Measurements from ENCODE around the gene CHTOP. TPM values are rescaled to one million over a fixed set of nuclear protein-coding genes. Genes with fewer than 3 reads are reported as not detected.
"Not testable (repeated sequence)": the region's sequence is repeated elsewhere in the genome, so short reads cannot be mapped to it uniquely, and the experiment has no call there.

Gene CHTOP
- total RNA-seq, 2 donors from 2014 or later: 54.0 to 61.5 TPM

DNA sequence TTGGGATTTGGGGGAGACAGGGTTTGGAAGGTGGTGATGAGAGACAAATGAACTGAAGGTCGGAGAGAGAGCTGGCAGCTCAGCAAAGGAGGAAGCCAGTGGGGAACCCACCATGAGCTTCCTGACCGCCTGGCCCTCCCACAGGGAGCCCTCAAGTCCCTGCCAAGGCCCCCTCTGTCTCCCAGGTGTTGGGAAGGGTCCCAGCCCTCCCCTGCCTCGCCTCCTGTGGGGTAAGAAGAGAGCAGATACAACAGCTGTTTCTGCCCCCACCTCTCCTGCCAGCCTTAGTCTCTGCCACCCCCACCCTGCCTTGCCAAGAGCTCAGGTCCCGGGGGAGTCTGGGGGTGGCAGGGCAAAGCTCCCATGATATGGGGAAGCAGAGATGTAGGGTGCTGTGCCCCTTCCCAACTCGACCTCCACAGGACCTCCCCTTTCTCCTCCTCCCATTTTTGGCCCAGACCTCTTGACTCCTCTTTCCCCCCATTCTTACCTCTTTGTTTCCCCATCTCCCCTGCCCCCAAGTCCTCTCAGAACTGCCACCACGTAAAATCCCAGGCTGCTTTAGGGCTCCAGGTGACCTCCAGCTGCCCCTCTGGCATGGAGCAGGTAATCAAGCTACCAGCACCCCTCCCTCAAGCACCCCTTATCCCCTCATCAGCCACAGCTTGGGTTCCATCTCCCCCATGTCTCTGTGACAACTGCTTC, 5.1 kb upstream of the CHTOP start:
- ATAC-seq (no peak), DNase-seq (no peak)
- intact Hi-C loops (cut with DNase I, micrococcal nuclease): no loop called here

DNA sequence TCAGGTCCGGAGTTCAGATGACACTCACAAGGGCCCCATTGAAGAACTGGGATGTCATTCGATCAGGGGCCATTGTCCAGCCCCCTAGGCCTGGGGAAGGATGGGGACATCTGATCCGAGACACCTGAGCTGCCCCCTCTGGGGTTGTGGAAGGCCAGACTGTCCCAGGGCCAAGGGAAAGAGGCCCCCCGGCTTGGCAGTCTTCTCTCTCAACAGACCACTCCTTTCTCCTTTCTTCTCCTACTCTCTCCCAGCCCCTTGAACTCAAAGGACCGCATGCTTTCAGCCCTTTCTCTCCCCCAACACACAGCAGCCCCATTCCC, 4.6 kb upstream of the CHTOP start:
- DNase-seq (no peak), ATAC-seq (no peak)
- intact Hi-C loops (cut with DNase I, micrococcal nuclease): no loop called here

DNA sequence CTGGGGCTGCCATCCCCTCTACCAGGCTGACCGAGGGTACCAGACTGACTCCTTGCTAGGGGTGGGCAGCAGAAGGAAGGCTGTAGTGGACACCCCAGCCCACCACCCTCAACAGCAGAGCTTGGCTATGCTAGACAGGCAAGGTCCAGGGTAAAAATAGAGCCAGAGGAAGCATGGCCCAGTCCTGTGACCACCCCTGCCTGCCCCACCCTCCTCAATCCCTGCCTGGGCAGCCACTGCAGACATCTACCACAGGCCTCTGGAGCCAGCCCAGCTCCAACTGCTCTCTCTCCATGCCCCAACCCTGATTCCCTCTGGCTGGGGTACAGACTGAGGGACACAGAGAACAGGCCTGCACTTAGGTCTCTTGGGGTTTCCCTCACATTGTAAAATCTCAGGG, 3.9 kb upstream of the CHTOP start:
- intact Hi-C loops (cut with DNase I, micrococcal nuclease): no loop called here
- DNase-seq (no peak), ATAC-seq (no peak)

DNA sequence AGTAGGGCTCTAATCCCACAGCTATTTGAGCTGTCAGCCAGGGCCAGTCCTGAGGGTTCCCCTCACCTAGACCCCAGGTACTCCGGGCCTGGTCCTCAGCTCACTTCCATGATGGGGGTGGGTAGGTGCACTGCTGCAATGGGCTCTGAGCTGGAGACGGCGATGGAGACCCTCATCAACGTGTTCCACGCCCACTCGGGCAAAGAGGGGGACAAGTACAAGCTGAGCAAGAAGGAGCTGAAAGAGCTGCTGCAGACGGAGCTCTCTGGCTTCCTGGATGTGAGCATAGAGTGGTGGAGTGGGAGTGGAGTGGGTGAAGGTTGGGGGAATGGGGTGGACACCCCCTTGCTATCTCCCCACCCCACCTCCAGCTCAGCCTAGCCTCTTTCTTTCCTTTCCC, 3.5 kb upstream of the CHTOP start:
- DNase-seq (no peak), ATAC-seq (no peak)
- intact Hi-C loops (cut with DNase I, micrococcal nuclease): no loop called here

DNA sequence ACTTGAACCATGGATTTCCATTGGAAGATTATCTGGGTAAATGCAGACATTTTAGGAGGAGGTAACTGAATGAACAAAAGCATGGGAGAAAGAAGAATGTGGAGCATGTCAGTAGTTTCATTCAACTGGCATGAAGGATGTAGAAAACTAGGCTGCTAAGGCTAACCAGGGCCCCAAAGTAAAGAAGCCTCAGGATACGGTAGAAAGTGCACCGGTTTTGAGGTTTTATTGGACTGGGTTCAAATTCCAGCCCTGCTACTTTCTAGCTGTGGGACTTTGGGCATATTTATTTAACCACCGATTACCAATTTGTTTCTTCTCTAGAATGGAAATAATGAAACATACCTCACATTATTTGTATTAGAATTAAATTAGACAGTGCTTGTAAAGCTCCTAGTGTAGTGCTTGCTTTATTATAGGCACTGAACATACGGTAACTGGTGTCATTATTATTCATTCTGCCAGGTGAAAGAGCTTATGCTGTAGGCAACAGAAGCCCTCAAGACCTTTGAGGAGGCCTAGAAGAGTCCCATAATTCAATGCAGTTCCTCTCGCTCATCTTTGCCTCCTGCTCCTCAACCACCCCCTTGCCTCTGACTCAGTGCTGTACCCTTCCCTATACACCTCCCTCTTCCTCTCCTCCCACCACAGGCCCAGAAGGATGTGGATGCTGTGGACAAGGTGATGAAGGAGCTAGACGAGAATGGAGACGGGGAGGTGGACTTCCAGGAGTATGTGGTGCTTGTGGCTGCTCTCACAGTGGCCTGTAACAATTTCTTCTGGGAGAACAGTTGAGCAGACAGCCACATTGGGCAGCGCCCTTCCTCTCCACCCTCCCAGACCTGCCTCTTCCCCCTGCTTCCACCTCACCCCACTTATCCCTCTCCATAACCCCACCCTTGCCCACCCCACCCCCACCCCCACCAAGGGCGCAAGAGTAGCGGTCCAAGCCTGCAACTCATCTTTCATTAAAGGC, 2.5 kb upstream of the CHTOP start:
- DNase-seq: no peak
- ATAC-seq: no peak
- intact Hi-C loops (cut with DNase I, micrococcal nuclease): no loop called here

DNA sequence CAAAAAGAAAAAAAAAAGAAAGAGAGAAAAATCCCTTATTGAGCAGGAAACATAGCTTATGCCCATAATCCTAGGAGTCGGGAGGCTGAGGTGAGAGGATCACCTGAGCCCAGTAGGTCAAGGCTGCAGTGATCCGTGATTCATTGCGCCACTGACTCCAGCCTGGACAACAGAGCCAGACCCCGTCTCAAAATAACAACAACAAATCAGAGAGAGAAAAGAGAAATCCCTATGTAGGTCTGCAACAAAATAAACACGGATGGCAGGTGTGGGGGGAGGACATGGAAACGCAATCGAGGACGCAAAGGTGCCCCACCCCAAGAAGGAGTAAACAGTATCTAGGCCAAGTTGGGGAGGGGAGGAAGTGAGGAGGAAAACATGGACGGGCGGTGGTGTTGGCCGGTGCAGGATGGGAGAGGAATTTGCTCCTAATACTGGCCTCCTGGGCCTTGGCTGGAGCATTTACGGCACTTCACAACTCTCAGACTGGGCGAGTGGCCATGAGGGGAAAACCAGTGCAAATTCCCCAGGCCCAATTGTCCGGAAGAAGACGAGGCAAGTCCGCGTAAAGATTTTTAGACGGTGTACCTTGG, 609 bp upstream of the CHTOP start:
- intact Hi-C loops (cut with DNase I, micrococcal nuclease): no loop called here
- ATAC-seq (peak; percentile 56), DNase-seq (peak in 1 of 2 donors; percentile 61)

DNA sequence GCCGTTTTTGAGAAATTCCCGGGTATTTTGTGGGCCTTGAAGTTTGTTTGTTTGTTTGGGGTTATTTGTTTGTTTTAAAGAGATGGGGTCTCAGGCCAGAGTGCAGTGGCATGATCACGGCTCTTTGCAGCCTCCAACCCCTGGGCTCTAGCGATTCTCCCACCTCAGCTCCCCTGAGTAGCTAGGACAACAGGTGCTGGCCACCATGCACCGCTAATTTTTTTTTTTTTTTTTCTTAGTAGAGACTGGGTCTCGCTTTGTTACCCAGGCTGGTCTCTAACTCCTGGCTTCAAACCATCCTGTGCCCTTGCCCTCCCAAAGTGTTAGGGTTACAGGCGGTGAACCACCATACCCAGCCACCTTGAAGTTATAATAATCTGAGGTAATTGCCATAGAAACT, 2.0 kb downstream of the CHTOP start:
- intact Hi-C loops (cut with DNase I, micrococcal nuclease): no loop called here
- DNase-seq (no peak), ATAC-seq (no peak)

DNA sequence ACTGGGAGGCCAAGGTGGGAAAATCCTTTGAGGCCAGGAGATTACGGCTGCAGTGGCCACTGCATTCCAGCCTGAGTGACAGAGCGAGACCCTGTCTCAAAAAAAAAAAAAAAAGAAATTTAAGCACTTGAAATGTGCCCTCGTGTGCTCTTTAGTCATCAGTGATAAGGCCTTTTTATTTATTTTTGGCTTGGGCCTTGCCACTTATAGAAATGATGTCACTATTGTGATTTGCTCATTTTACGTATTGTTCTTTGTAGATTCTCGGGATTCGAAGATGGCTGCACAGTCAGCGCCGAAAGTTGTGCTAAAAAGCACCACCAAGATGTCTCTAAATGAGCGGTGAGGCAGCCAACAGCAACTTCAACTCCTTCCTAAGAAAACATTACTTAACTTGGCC, 2.4 kb downstream of the CHTOP start:
- intact Hi-C loops (cut with DNase I, micrococcal nuclease): no loop called here
- ATAC-seq (no peak), DNase-seq (no peak)

DNA sequence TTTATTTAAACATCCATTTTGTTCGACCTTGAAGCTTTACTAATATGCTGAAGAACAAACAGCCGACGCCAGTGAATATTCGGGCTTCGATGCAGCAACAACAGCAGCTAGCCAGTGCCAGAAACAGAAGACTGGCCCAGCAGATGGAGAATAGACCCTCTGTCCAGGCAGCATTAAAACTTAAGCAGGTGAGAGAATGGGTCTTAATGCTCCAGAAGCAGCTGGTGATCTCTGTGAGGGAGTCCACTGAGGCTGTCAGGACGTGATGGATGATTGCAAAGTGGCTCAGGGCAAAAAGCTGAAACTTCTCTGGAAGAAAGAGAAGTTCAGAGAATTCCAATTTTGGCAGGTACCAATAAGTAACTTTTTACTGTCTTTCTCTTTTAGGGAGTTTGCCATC, 4.4 kb downstream of the CHTOP start:
- DNase-seq (no peak), ATAC-seq (no peak)
- intact Hi-C loops (cut with DNase I, micrococcal nuclease): no loop called here

DNA sequence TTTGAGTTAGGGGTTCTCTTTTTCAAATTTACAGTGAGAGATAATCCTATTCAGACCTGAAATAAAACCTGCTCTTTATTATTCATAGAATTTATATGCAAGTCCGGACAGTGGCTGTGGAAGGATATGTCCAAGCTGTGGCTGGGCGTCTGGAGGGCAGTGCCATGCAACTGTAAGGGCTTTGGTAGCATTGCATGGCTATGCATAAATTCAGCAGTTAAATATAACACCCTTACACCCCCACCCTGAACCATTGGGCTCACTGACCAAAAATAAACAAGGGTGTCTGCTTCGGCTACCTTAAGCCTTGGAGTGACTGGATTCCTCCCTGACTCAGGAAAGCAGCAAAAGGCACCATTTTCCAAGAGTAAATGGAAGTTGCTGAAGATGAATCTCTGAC, 5.4 kb downstream of the CHTOP start:
- DNase-seq (no peak), ATAC-seq (no peak)
- intact Hi-C loops (cut with DNase I, micrococcal nuclease): no loop called here

DNA sequence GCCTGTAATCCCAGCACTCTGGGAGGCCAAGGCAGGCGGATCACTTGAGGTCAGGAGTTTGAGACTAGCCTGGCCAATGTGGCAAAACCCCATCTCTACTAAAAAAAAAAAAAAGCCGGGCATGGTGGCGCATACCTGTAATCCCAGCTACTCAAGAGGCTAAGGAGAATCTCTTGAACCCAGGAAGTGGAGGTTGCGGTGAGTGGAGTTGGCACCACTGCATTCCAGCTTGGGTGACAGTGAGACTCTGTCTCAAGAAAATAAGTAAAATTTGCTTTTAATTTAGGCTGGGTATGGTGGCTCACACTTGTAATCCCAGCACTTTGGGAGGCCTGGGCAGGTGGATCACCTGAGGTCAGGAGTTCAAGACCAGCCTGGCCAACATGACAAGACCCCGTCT, 6.3 kb downstream of the CHTOP start:
- intact Hi-C loops (cut with DNase I, micrococcal nuclease); ATAC-seq; DNase-seq: not testable (repeated sequence)

DNA sequence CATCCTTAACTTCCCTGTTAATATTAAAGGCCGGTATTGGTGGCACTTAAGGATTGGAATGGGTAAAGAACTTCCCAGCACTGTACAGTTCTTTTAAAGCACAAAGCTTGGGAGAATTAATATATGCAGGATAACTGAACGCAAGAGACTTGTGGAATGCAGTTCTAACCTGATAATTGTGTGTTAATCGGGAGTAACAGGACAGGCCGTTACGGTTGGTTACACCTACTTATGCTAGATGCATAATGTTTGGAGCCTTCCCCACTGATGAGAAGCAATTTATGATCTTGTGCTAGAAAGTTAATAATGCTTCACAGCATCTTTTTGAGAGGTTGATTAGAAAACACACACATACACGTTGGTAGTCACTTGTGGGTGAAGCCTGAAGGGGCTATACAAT, 7.0 kb downstream of the CHTOP start:
- ATAC-seq (no peak), DNase-seq (no peak)
- intact Hi-C loops (cut with DNase I, micrococcal nuclease): no loop called here

DNA sequence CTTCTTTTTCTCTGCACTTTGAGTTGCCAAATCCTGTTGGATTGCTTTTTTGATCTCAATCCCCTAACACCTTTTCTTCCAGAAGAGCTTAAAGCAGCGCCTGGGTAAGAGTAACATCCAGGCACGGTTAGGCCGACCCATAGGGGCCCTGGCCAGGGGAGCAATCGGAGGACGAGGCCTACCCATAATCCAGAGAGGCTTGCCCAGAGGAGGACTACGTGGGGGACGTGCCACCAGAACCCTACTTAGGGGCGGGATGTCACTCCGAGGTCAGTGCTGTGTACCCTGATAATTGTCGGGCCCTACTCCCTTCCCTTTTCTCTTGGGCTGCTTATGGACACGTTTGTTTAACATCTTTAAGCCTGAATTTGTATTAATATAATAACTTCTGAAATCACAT, 8.3 kb downstream of the CHTOP start:
- DNase-seq: no peak

DNA sequence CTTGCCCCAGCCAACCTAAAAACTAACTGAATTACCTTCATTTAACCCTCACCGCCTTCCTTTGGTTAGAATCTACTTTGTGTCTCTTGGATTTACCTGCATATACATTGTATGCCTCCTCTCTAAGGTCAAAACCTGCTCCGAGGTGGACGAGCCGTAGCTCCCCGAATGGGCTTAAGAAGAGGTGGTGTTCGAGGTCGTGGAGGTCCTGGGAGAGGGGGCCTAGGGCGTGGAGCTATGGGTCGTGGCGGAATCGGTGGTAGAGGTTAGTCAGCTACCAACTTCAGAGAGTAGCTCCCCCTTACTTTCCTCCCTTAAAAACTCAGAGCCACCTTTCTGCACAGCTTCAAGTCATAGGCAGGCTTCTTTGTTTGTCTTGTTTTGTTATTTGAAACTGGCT, 9.2 kb downstream of the CHTOP start:
- DNase-seq (no peak), ATAC-seq (no peak)
- intact Hi-C loops (cut with DNase I, micrococcal nuclease): no loop called here

More for the DNA sequence above, 8.3 kb downstream of the CHTOP start:
- ATAC-seq: no peak
- intact Hi-C loops (cut with DNase I, micrococcal nuclease): no loop called here

DNA sequence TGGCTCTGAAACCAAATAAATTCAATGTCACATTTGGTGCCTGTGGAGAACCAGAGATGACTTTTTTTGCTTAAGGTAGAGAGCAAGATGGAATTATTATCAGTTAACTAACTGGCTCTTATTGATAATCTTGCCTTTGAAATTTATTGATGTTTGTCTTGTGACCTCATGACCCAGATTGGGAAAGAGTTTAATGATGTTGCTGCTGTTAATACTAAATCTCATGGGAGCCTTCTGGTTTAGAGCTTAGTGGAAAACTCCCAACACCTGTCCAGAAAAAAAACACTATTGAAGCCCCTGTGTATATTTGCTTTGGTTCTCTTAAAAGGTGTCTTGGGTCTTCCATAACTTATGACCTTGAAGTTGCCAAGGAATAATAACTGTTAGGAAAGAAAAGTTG, 9.9 kb downstream of the CHTOP start:
- no peak for ATAC-seq
- intact Hi-C loops (cut with DNase I, micrococcal nuclease): no loop called here
- no peak for DNase-seq

DNA sequence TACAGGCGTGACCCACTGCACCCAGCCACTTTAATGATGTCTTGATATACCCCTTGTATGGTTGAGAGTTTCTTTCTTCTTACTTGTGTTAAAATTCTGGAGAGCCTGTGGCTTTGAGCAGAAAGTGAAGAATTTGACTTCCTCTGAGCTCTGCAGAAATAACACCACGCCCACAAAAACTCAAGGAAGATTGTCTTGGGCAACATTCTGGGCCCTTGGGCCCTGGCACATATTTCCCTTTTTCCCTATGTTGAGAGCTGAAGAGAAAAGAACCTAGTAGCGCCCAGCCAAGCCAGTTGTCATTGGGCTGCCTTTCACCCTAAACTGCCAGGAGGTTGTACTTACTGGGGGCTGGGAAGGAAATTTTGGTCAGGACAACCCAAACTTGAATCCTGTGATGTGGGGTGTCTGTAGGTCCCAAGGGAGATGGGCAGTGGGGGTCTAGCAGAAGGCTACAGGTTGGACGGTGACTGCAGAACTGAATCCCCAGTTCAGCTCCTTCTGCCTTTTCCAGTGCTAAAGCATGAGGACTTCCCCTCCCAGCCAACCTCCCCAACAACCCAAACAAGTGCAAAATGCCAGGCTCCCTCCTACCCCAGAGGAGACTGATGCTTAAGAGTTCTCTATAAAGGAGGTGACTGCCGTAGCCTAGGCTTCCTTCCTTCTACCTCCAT, 12.9 kb downstream of the CHTOP start:
- intact Hi-C loops (cut with DNase I, micrococcal nuclease): no loop called here
- DNase-seq (no peak), ATAC-seq (peak; percentile 13)

DNA sequence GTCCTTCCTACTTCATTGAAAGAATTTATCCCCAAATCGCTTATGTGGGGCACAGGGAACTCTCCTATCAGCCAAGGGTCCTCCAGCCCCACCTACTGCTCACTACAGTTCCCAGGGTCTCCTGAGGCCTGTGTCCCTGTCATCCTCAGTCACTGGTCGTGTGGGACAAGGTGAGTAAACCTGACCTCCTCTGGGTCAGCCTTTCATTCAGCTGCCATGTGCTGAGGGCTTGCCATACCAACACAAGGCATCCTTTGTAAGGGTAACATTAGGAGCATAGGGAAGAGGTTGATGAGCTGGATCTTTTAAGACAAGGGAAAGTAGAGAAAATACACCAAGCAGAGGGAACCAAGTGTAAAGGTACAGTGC, 13.5 kb downstream of the CHTOP start:
- ATAC-seq: peak; percentile 24

DNA sequence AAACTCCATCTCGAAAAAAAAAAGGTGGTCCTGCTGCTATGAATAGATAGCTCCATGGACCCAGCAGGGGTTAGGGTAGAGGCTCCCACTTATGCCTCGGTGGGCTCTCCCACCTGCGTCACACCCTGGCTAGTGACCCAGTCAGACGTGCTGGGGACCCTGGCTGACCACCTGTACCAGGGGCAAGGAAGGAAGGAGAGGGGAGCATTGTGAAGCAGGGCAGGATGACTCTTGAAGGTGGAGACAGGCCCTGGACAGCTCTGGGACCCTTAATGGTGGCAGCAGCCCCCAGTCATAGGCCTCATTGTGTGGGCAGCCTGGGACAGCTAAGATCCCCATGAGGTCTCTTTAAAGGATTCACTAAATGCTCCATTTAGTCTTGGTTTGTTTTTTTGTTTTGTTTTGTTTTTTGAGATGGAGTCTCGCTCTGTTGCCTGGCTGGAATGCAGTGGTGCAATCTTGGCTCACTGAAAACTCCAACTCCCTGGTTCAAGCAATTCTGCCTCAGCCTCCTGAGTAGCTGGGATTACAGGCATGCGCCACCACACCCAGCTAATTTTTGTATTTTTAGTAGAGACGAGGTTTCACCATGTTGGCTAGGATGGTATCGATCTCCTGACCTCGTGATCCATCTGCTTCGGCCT, 14.3 kb downstream of the CHTOP start:
- intact Hi-C loops (cut with DNase I, micrococcal nuclease): no loop called here
- no peak for DNase-seq
- peak; percentile 12 for ATAC-seq

More for the DNA sequence above, 13.5 kb downstream of the CHTOP start:
- intact Hi-C loops (cut with DNase I, micrococcal nuclease): no loop called here
- DNase-seq: no peak
